Mammary epithelial cell (primary cell): ENCODE measurements around the gene PLB1.

Source experiments
- CTCF ChIP-seq, 2 donors: IDR thresholded peaks in 1 of 2; conservative IDR thresholded peaks in 1 of 2; 2 replicates each; pipeline ENCODE4 v1.5.1; 2011 to 2012; ENCODE audit warnings: inconsistent platforms in 2 of 2, low read length in 2 of 2, mild to moderate bottlenecking in 2 of 2, control low read depth in 1 of 2, low read depth in 1 of 2; ENCODE audit not compliant: insufficient read depth in 1 of 2; ENCODE audit errors: extremely low read depth in 1 of 2
- EZH2 ChIP-seq: IDR thresholded peaks from 2 replicates; pipeline ENCODE4 v1.6.1; 2012; ENCODE audit warnings: low read length, inconsistent platforms, borderline replicate concordance

GRCh38 chr2:28567061-28567471 lies 71.2 kb downstream of the PLB1 start:
- TF ChIP-seq CTCF (conservative IDR thresholded peaks at IDR 0.05 in 1 of 2, IDR thresholded peaks at IDR 0.05 in 1 of 2; ENCODE audit: extremely low read depth in 1 of 2, insufficient read depth in 1 of 2, low read depth in 1 of 2, low read length in 2 of 2) (no peak), EZH2 (no peak)
